Esophagus muscularis mucosa (tissue), 3 donors: ENCODE results near the gene HMGA1.

Experiments used
- CTCF ChIP-seq, 3 experiments: fragments of 200-600 bp in 2 of 3; fragments of 450-650 bp in 1 of 3; sonication (generic) in 2 of 3; IDR thresholded peaks; one replicate each; pipeline ENCODE4 v1.5.1; 2017 to 2019; ENCODE audit warnings: antibody characterized with exemption in 3 of 3, mild to moderate bottlenecking in 2 of 3, moderate library complexity in 1 of 3
- POLR2A ChIP-seq: fragments of 450-650 bp; IDR thresholded peaks from one replicate; pipeline ENCODE4 v1.6.1; 2017; ENCODE audit warnings: antibody characterized with exemption, moderate library complexity, mild to moderate bottlenecking, low read depth
- POLR2AphosphoS5 ChIP-seq, 2 donors: sonication (generic); formaldehyde crosslinking; IDR thresholded peaks; one replicate each; pipeline ENCODE4 v1.6.1; 2017; ENCODE audit warnings: antibody characterized with exemption in 2 of 2

GRCh38 chr6:34226731-34227586, 9.7 kb upstream of the HMGA1 start:
- TF ChIP-seq CTCF (IDR thresholded peaks at IDR 0.05) = no peak
- no peak for TF ChIP-seq POLR2A
- no peak for TF ChIP-seq POLR2AphosphoS5 (IDR thresholded peaks at IDR 0.05)
